HEK293 (cell line): Measurements from ENCODE around the gene PACRG.

Experiments used
- CTCF ChIA-PET: fragments of 350-600 bp; formaldehyde crosslinking; extraction: SDS; loops from one replicate; lab custom pipeline; 2021; ENCODE audit warnings: antibody characterized with exemption; lab: Yijun Ruan, JAX
- POLR2A ChIA-PET: fragments of 300-600 bp; formaldehyde crosslinking; extraction: SDS; loops from one replicate; lab custom pipeline; 2020; ENCODE audit warnings: antibody characterized with exemption, inconsistent platforms; lab: Yijun Ruan, JAX
- H3K27ac ChIP-seq: fragments of 200-500 bp; sonication (Bioruptor generic); 2 replicates; pipeline ENCODE4 v1.5.1; 2014; ENCODE audit warnings: low read depth, low read length, control low read depth, inconsistent platforms; ENCODE audit errors: extremely low read depth
- H3K36me3 ChIP-seq, 2 experiments: fragments of 200-500 bp in 1 of 2; sonication (Bioruptor generic) in 1 of 2; 1 replicate in 1 of 2; 2 replicates in 1 of 2; pipeline ENCODE4 v1.5.1; 2014 to 2017; ENCODE audit warnings: inconsistent platforms in 2 of 2, low read length in 2 of 2; ENCODE audit not compliant: control insufficient read depth in 2 of 2, insufficient read depth in 1 of 2
- H3K4me1 ChIP-seq: fragments of 200-500 bp; sonication (Bioruptor generic); 2 replicates; pipeline ENCODE4 v1.5.1; 2014; ENCODE audit warnings: mild to moderate bottlenecking, low read length, inconsistent platforms; ENCODE audit not compliant: control insufficient read depth, insufficient read depth
- H3K4me3 ChIP-seq: 2 replicates; pipeline ENCODE4 v1.5.1; 2011; ENCODE audit warnings: low read depth, mild to moderate bottlenecking, control low read depth, low read length, moderate library complexity
- H3K9me3 ChIP-seq: fragments of 200-500 bp; sonication (Bioruptor generic); 2 replicates; pipeline ENCODE4 v1.5.1; 2014; ENCODE audit warnings: low read depth, low read length, inconsistent platforms; ENCODE audit not compliant: control insufficient read depth, insufficient read depth
- HIC1 ChIP-seq: fragments of 450-650 bp; formaldehyde crosslinking; IDR thresholded peaks from 2 replicates; pipeline ENCODE4 v1.5.1; 2016; ENCODE audit warnings: missing biosample characterization, missing genetic modification characterization
- KLF7 ChIP-seq: fragments of 450-650 bp; formaldehyde crosslinking; IDR thresholded peaks from 2 replicates; pipeline ENCODE4 v1.5.1; 2016; ENCODE audit warnings: missing biosample characterization, missing genetic modification characterization, borderline replicate concordance
- MEIS1 ChIP-seq: sonication (generic); formaldehyde crosslinking; IDR thresholded peaks from 2 replicates; pipeline ENCODE4 v1.8.1; 2022; ENCODE audit warnings: missing genetic modification reagents, mild to moderate bottlenecking, borderline replicate concordance
- PATZ1 ChIP-seq: fragments of 450-650 bp; formaldehyde crosslinking; IDR thresholded peaks from 2 replicates; pipeline ENCODE4 v1.5.1; 2016; ENCODE audit warnings: missing biosample characterization, missing genetic modification characterization
- SP3 ChIP-seq: fragments of 450-650 bp; formaldehyde crosslinking; IDR thresholded peaks from 2 replicates; pipeline ENCODE4 v1.5.1; 2016; ENCODE audit warnings: missing biosample characterization, missing genetic modification characterization
- SP7 ChIP-seq: fragments of 450-650 bp; formaldehyde crosslinking; IDR thresholded peaks from 2 replicates; pipeline ENCODE4 v1.5.1; 2016; ENCODE audit warnings: missing biosample characterization, missing genetic modification characterization
- ZBTB1 ChIP-seq: fragments of 450-650 bp; formaldehyde crosslinking; IDR thresholded peaks from 2 replicates; pipeline ENCODE4 v1.5.1; 2016; ENCODE audit warnings: missing biosample characterization, missing genetic modification characterization
- ZBTB26 ChIP-seq: fragments of 450-650 bp; formaldehyde crosslinking; optimal IDR thresholded peaks from 2 replicates; pipeline ENCODE3; 2016; ENCODE audit warnings: missing biosample characterization, mild to moderate bottlenecking, missing genetic modification characterization
- ZEB2 ChIP-seq: fragments of 450-650 bp; formaldehyde crosslinking; IDR thresholded peaks from 2 replicates; pipeline ENCODE4 v1.5.1; 2016; ENCODE audit warnings: missing biosample characterization, missing genetic modification characterization
- ZNF121 ChIP-seq: fragments of 450-650 bp; formaldehyde crosslinking; IDR thresholded peaks from 2 replicates; pipeline ENCODE4 v1.5.1; 2016; ENCODE audit warnings: missing biosample characterization, missing genetic modification characterization
- ZNF148 ChIP-seq: fragments of 450-650 bp; formaldehyde crosslinking; IDR thresholded peaks from 2 replicates; pipeline ENCODE4 v1.5.0; 2017; ENCODE audit warnings: missing biosample characterization, missing genetic modification characterization, borderline replicate concordance
- ZNF24 ChIP-seq: fragments of 450-650 bp; formaldehyde crosslinking; IDR thresholded peaks from 2 replicates; pipeline ENCODE4 v1.5.1; 2016; ENCODE audit warnings: missing biosample characterization, missing genetic modification characterization
- ZNF274 ChIP-seq, 2 experiments: fragments of 200-500 bp in 1 of 2; fragments of 450-650 bp in 1 of 2; sonication (Bioruptor generic) in 1 of 2; formaldehyde crosslinking in 1 of 2; IDR thresholded peaks; 2 replicates each; pipeline versions ENCODE4 v1.5.1 to v1.6.1; 2014 to 2016; ENCODE audit warnings: borderline replicate concordance in 1 of 2, inconsistent platforms in 1 of 2, low read length in 1 of 2, missing biosample characterization in 1 of 2, missing genetic modification characterization in 1 of 2
- ZNF280C ChIP-seq: fragments of 450-650 bp; formaldehyde crosslinking; IDR thresholded peaks from 2 replicates; pipeline ENCODE4 v1.5.1; 2016; ENCODE audit warnings: missing biosample characterization, missing genetic modification characterization
- ZNF366 ChIP-seq: fragments of 450-650 bp; formaldehyde crosslinking; conservative IDR thresholded peaks from 2 replicates; pipeline ENCODE4 v1.5.1; 2016; ENCODE audit warnings: missing biosample characterization, missing genetic modification characterization
- ZNF544 ChIP-seq: fragments of 450-650 bp; formaldehyde crosslinking; IDR thresholded peaks from 2 replicates; pipeline ENCODE4 v1.5.0; 2017; ENCODE audit warnings: missing biosample characterization, missing genetic modification characterization
- ZNF623 ChIP-seq: fragments of 450-650 bp; formaldehyde crosslinking; IDR thresholded peaks from 2 replicates; pipeline ENCODE4 v1.5.1; 2016; ENCODE audit warnings: missing biosample characterization, missing genetic modification characterization
- ZNF701 ChIP-seq: fragments of 450-650 bp; formaldehyde crosslinking; IDR thresholded peaks from 2 replicates; pipeline ENCODE4 v1.5.1; 2016; ENCODE audit warnings: missing biosample characterization, missing genetic modification characterization
- ZNF707 ChIP-seq: fragments of 450-650 bp; formaldehyde crosslinking; IDR thresholded peaks from 2 replicates; pipeline ENCODE4 v1.5.1; 2016; ENCODE audit warnings: missing biosample characterization, missing genetic modification characterization
- ZNF76 ChIP-seq: fragments of 450-650 bp; formaldehyde crosslinking; IDR thresholded peaks from 2 replicates; pipeline ENCODE4; 2016; ENCODE audit warnings: low read depth, missing biosample characterization, missing genetic modification characterization, borderline replicate concordance
- TF ChIP-seq, protein P1 (sequence below): fragments of 450-650 bp; formaldehyde crosslinking; IDR thresholded peaks from 2 replicates; pipeline ENCODE4 v1.5.1; 2016; ENCODE audit warnings: missing biosample characterization, missing genetic modification characterization
- TF ChIP-seq, protein P2 (sequence below): fragments of 450-650 bp; formaldehyde crosslinking; IDR thresholded peaks from 2 replicates; pipeline ENCODE4 v1.5.1; 2016; ENCODE audit warnings: missing biosample characterization, missing genetic modification characterization, borderline replicate concordance

Gene PACRG

GRCh38 chr6:163261361-163261760, 533.6 kb downstream of the PACRG start:
- ChIA-PET POLR2A (no interaction called here), CTCF (no interaction called here)
- H3K4me3 ChIP-seq = no peak overlapping the region
- H3K27ac ChIP-seq = no peak overlapping the region
- H3K36me3 ChIP-seq = no peaks in the 10 kb centered on the region
- no peaks in the 10 kb centered on the region for H3K9me3 ChIP-seq
- TF ChIP-seq ZNF623 (no peak), ZNF76 (tag by site-specific recombination) (no peak), ZNF274 (IDR thresholded peaks at IDR 0.05; ENCODE audit: low read length) (no peak), ZNF274 (tag by site-specific recombination; IDR thresholded peaks at IDR 0.05; ENCODE audit: borderline replicate concordance) (no peak), ZNF701 (tag by site-specific recombination) (no peak), ZNF544 (tag by site-specific recombination) (no peak), ZNF366 (tag by site-specific recombination) (no peak), PATZ1 (tag by site-specific recombination) (no peak), KLF7 (tag by site-specific recombination) (no peak), ZNF707 (tag by site-specific recombination) (no peak), ZNF280C (tag by site-specific recombination) (no peak), ZBTB1 (tag by site-specific recombination) (no peak), ZEB2 (no peak), ZNF121 (tag by site-specific recombination) (no peak), MEIS1 (CRISPR knock-in tag) (no peak)
- TF ChIP-seq, protein P1, sequence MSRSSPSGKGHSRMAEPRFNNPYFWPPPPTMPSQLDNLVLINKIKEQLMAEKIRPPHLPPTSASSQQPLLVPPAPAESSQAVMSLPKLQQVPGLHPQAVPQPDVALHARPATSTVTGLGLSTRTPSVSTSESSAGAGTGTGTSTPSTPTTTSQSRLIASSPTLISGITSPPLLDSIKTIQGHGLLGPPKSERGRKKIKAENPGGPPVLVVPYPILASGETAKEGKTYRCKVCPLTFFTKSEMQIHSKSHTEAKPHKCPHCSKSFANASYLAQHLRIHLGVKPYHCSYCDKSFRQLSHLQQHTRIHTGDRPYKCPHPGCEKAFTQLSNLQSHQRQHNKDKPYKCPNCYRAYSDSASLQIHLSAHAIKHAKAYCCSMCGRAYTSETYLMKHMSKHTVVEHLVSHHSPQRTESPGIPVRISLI (tag by site-specific recombination) = no peak
- TF ChIP-seq, protein P2, sequence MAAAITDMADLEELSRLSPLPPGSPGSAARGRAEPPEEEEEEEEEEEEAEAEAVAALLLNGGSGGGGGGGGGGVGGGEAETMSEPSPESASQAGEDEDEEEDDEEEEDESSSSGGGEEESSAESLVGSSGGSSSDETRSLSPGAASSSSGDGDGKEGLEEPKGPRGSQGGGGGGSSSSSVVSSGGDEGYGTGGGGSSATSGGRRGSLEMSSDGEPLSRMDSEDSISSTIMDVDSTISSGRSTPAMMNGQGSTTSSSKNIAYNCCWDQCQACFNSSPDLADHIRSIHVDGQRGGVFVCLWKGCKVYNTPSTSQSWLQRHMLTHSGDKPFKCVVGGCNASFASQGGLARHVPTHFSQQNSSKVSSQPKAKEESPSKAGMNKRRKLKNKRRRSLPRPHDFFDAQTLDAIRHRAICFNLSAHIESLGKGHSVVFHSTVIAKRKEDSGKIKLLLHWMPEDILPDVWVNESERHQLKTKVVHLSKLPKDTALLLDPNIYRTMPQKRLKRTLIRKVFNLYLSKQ (tag by site-specific recombination) = no peak
- no peaks in the 10 kb centered on the region for H3K4me1 ChIP-seq

DNA sequence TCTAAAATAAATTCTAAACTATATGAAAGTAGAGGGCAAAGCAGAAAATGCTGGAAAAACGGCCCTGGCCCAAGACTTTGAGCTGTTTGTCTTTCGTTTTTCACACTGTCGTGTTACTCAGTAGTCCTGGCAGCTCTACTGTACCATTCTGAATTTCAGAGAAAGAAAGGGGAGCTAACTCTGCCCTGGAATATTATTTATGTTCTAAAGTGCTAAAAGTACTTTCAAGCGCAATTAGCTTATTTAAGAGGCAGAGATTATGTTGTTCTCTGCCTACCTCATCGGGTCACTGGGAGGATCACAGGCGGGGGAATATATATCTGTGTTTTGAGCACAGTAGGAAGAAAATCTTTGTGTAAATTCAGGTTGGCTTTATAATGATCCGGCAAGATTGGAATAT, 534.3 kb downstream of the PACRG start:
- Histone ChIP-seq H3K4me1 (no peaks in the 10 kb centered on the region), H3K9me3 (no peaks in the 10 kb centered on the region), H3K27ac (no peak overlapping the region), H3K4me3 (no peak overlapping the region), H3K36me3 (no peaks in the 10 kb centered on the region)
- POLR2A ChIA-PET = no interaction called here
- CTCF ChIA-PET = no interaction called here
- TF ChIP-seq SP7 (no peak), ZBTB26 (tag by site-specific recombination) (no peak), HIC1 (tag by site-specific recombination) (no peak), ZNF24 (no peak), ZNF148 (no peak), KLF7 (tag by site-specific recombination) (no peak), SP3 (tag by site-specific recombination) (no peak)
